ENCODE data around the gene ARHGEF16. TPM values are rescaled to one million over a fixed set of nuclear protein-coding genes. Genes with fewer than 3 reads are reported as not detected.

Gene ARHGEF16
- total RNA-seq, 1 experiment from 2014 or later: 17.2 TPM

GRCh38 chr1:3499611-3500010 lies 45.1 kb downstream of the ARHGEF16 start:
- Mint-ChIP-seq H3K27ac (no peak overlapping the region), H3K36me3 (no peaks in the 10 kb centered on the region), H3K9me3 (no peaks in the 10 kb centered on the region), H3K4me3 (no peak overlapping the region), H3K4me1 (no peaks in the 10 kb centered on the region), H3K27me3 (ENCODE audit: low read depth) (no peaks in the 10 kb centered on the region)
- ATAC-seq (no peak), DNase-seq (ENCODE audit: low spot score) (no peak)
- CTCF ChIA-PET: interaction anchor here (0.9 to 6.2 kb wide), 4 partner anchors 9 to 124 kb away, joined by 4 to 71 read pairs (median 4); no protein-coding TSS in a partner anchor
- TF ChIP-seq CTCF (IDR thresholded peaks at IDR 0.05): no peak
- no peak for TF ChIP-seq MXD4 (CRISPR knock-in tag; IDR thresholded peaks at IDR 0.05; ENCODE audit: borderline replicate concordance)
- TF ChIP-seq IRF1 (CRISPR knock-in tag; IDR thresholded peaks at IDR 0.05): no peak
- no peak for TF ChIP-seq ERG (CRISPR knock-in tag; IDR thresholded peaks at IDR 0.05)
- no peak for TF ChIP-seq SMAD3 (CRISPR knock-in tag; IDR thresholded peaks at IDR 0.05; ENCODE audit: borderline replicate concordance)
- no peak for TF ChIP-seq ZNF396 (CRISPR knock-in tag; IDR thresholded peaks at IDR 0.05; ENCODE audit: borderline replicate concordance)
- TF ChIP-seq OVOL2 (CRISPR knock-in tag; IDR thresholded peaks at IDR 0.05; ENCODE audit: borderline replicate concordance): no peak
- POLR2A ChIA-PET: interaction anchor here (1.1 kb wide), 1 partner anchor 32 kb away, joined by 3 read pairs; no protein-coding TSS in a partner anchor

GRCh38 chr1:3500265-3500835 lies 45.9 kb downstream of the ARHGEF16 start:
- Mint-ChIP-seq H3K27me3 (ENCODE audit: low read depth) (no peaks in the 10 kb centered on the region), H3K27ac (no peak overlapping the region), H3K9me3 (no peaks in the 10 kb centered on the region), H3K4me3 (no peak overlapping the region), H3K36me3 (no peaks in the 10 kb centered on the region), H3K4me1 (no peaks in the 10 kb centered on the region)
- no peak for ATAC-seq
- POLR2A ChIA-PET: no interaction called here
- CTCF ChIA-PET: interaction anchor here (0.9 to 6.2 kb wide), 5 partner anchors 10 to 123 kb away, joined by 4 to 71 read pairs (median 4); no protein-coding TSS in a partner anchor
- no peak for TF ChIP-seq ZNF671 (CRISPR knock-in tag; IDR thresholded peaks at IDR 0.05)
- TF ChIP-seq FOXK1 (CRISPR knock-in tag; IDR thresholded peaks at IDR 0.05): no peak
- TF ChIP-seq USF2 (CRISPR knock-in tag; IDR thresholded peaks at IDR 0.05): no peak
- no peak for TF ChIP-seq SOX15 (CRISPR knock-in tag; IDR thresholded peaks at IDR 0.05)
- TF ChIP-seq USF1 (CRISPR knock-in tag; IDR thresholded peaks at IDR 0.05): no peak
- no peak for TF ChIP-seq GTF2I (CRISPR knock-in tag; conservative IDR thresholded peaks at IDR 0.05)
- TF ChIP-seq ZMAT4 (CRISPR knock-in tag; IDR thresholded peaks at IDR 0.05): no peak
- TF ChIP-seq MXD4 (CRISPR knock-in tag; IDR thresholded peaks at IDR 0.05; ENCODE audit: borderline replicate concordance): no peak
- no peak for DNase-seq (ENCODE audit: low spot score)

GRCh38 chr1:3501437-3501836 lies 47.0 kb downstream of the ARHGEF16 start:
- no peaks in the 10 kb centered on the region for H3K9me3 Mint-ChIP-seq
- POLR2A ChIA-PET: no interaction called here
- no peak for TF ChIP-seq FOXK1 (CRISPR knock-in tag; IDR thresholded peaks at IDR 0.05)
- no peak for TF ChIP-seq TEAD1 (CRISPR knock-in tag; IDR thresholded peaks at IDR 0.05)
- no peak for TF ChIP-seq ESRRA (CRISPR knock-in tag; IDR thresholded peaks at IDR 0.05; ENCODE audit: borderline replicate concordance)
- no peak for TF ChIP-seq ZNF121 (CRISPR knock-in tag; IDR thresholded peaks at IDR 0.05)
- TF ChIP-seq NR2C2 (CRISPR knock-in tag; IDR thresholded peaks at IDR 0.05): no peak
- TF ChIP-seq GTF2I (CRISPR knock-in tag; conservative IDR thresholded peaks at IDR 0.05): no peak
- no peak for TF ChIP-seq MYBL2 (CRISPR knock-in tag; IDR thresholded peaks at IDR 0.05)
- TF ChIP-seq USF1 (CRISPR knock-in tag; IDR thresholded peaks at IDR 0.05): no peak
- TF ChIP-seq SOX15 (CRISPR knock-in tag; IDR thresholded peaks at IDR 0.05): no peak
- TF ChIP-seq USF2 (CRISPR knock-in tag; IDR thresholded peaks at IDR 0.05): no peak
- TF ChIP-seq NFE2L1 (CRISPR knock-in tag; IDR thresholded peaks at IDR 0.05): no peak
- no peak for TF ChIP-seq FOXP4 (CRISPR knock-in tag; IDR thresholded peaks at IDR 0.05)
- no peak for TF ChIP-seq EMX1 (CRISPR knock-in tag; IDR thresholded peaks at IDR 0.05)

More at GRCh38 chr1:3501437-3501836, 47.0 kb downstream of the ARHGEF16 start:
- H3K27me3 Mint-ChIP-seq (ENCODE audit: low read depth): no peaks in the 10 kb centered on the region
- no peak for ATAC-seq
- no peak overlapping the region for H3K4me3 Mint-ChIP-seq
- no peaks in the 10 kb centered on the region for H3K4me1 Mint-ChIP-seq
- DNase-seq (ENCODE audit: low spot score): no peak
- CTCF ChIA-PET: interaction anchor here (0.9 to 6.2 kb wide), 10 partner anchors 11 to 118 kb away, joined by 3 to 71 read pairs (median 4); no protein-coding TSS in a partner anchor
- H3K36me3 Mint-ChIP-seq: no peaks in the 10 kb centered on the region
- H3K27ac Mint-ChIP-seq: no peak overlapping the region

All from WTC11 (cell line).